ENCODE data around the gene RAVER2. TPM values are rescaled to one million over a fixed set of nuclear protein-coding genes. Genes with fewer than 3 reads are reported as not detected.

The RAVER2 gene
- total and polyA plus RNA-seq, 2 experiments from 2014 or later = 7.8 to 24.6 TPM

- no peak overlapping the region for H3K4me3 Mint-ChIP-seq
- ATAC-seq = no peak
- peaks cover 8% of the 10 kb centered on the region; the same call in 2 of the 3 replicates for H3K4me1 Mint-ChIP-seq
- Histone ChIP-seq H3K79me2 (replicated peaks; ENCODE audit: insufficient read depth) (no peaks in the 10 kb centered on the region), H3F3A (replicated peaks; ENCODE audit: low read depth) (no peaks in the 10 kb centered on the region), H3K4me1 (ENCODE audit: insufficient read depth) (no peaks in the 10 kb centered on the region), H3K27ac (ENCODE audit: low read depth) (no peak overlapping the region), H3K9me2 (ENCODE audit: insufficient read depth) (no peaks in the 10 kb centered on the region), H4K20me1 (replicated peaks; ENCODE audit: insufficient read depth) (no peaks in the 10 kb centered on the region), H2AFZ (no peak overlapping the region), H3K27me3 (ENCODE audit: insufficient read depth) (no peaks in the 10 kb centered on the region), H3K4me2 (no peak overlapping the region), H3K36me3 (ENCODE audit: insufficient read depth) (no peaks in the 10 kb centered on the region; the same call in none of the 2 replicates), H3K4me3 (no peak overlapping the region)
- no peak for DNase-seq (ENCODE audit: low spot score)
- H3K27me3 Mint-ChIP-seq (ENCODE audit: insufficient read depth, low read depth, poor library complexity) = no peaks in the 10 kb centered on the region
- peaks cover 15% of the 10 kb centered on the region for H3K36me3 Mint-ChIP-seq (ENCODE audit: low read depth)
- no peaks in the 10 kb centered on the region for H3K9me3 Mint-ChIP-seq
- no peak overlapping the region for H3K27ac Mint-ChIP-seq
- no peak for TF ChIP-seq CTCF (conservative IDR thresholded peaks at IDR 0.05; ENCODE audit: low read depth in 2 of 2)
- no peak for TF ChIP-seq JUNB (IDR thresholded peaks at IDR 0.05; ENCODE audit: unreplicated experiment)
- TF ChIP-seq ETS1 (IDR thresholded peaks at IDR 0.05) = no peak
- TF ChIP-seq, protein P1, sequence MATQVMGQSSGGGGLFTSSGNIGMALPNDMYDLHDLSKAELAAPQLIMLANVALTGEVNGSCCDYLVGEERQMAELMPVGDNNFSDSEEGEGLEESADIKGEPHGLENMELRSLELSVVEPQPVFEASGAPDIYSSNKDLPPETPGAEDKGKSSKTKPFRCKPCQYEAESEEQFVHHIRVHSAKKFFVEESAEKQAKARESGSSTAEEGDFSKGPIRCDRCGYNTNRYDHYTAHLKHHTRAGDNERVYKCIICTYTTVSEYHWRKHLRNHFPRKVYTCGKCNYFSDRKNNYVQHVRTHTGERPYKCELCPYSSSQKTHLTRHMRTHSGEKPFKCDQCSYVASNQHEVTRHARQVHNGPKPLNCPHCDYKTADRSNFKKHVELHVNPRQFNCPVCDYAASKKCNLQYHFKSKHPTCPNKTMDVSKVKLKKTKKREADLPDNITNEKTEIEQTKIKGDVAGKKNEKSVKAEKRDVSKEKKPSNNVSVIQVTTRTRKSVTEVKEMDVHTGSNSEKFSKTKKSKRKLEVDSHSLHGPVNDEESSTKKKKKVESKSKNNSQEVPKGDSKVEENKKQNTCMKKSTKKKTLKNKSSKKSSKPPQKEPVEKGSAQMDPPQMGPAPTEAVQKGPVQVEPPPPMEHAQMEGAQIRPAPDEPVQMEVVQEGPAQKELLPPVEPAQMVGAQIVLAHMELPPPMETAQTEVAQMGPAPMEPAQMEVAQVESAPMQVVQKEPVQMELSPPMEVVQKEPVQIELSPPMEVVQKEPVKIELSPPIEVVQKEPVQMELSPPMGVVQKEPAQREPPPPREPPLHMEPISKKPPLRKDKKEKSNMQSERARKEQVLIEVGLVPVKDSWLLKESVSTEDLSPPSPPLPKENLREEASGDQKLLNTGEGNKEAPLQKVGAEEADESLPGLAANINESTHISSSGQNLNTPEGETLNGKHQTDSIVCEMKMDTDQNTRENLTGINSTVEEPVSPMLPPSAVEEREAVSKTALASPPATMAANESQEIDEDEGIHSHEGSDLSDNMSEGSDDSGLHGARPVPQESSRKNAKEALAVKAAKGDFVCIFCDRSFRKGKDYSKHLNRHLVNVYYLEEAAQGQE (IDR thresholded peaks at IDR 0.05; ENCODE audit: unreplicated experiment) = no peak
- TF ChIP-seq ZNF114 (CRISPR knock-in tag; IDR thresholded peaks at IDR 0.05) = no peak
- TF ChIP-seq NANOG (IDR thresholded peaks at IDR 0.05; ENCODE audit: borderline replicate concordance) = no peak
- TF ChIP-seq ZNF331 (CRISPR knock-in tag; IDR thresholded peaks at IDR 0.05; ENCODE audit: low read depth) = no peak
These were observed 93.6 kb downstream of the RAVER2 start for GRCh38 chr1:64838486-64838885.

- Mint-ChIP-seq H3K36me3 (ENCODE audit: low read depth) (peaks cover 20% of the 10 kb centered on the region), H3K9me3 (no peaks in the 10 kb centered on the region), H3K27me3 (ENCODE audit: insufficient read depth, low read depth, poor library complexity) (no peaks in the 10 kb centered on the region), H3K27ac (no peak overlapping the region), H3K4me1 (peaks cover 8% of the 10 kb centered on the region; the same call in 2 of the 3 replicates), H3K4me3 (no peak overlapping the region)
- no peaks in the 10 kb centered on the region for H3K79me2 ChIP-seq (replicated peaks; ENCODE audit: insufficient read depth)
- no peak for DNase-seq (ENCODE audit: low spot score)
- H3K36me3 ChIP-seq (ENCODE audit: insufficient read depth) = no peaks in the 10 kb centered on the region; the same call in none of the 2 replicates
- no peak overlapping the region for H3K27ac ChIP-seq (ENCODE audit: low read depth)
- H3K4me3 ChIP-seq = no peak overlapping the region
- H4K20me1 ChIP-seq (replicated peaks; ENCODE audit: insufficient read depth) = no peaks in the 10 kb centered on the region
- no peaks in the 10 kb centered on the region for H3F3A ChIP-seq (replicated peaks; ENCODE audit: low read depth)
- no peaks in the 10 kb centered on the region for H3K27me3 ChIP-seq (ENCODE audit: insufficient read depth)
- H2AFZ ChIP-seq = no peak overlapping the region
- no peak overlapping the region for H3K4me2 ChIP-seq
- H3K9me2 ChIP-seq (ENCODE audit: insufficient read depth) = no peaks in the 10 kb centered on the region
- no peaks in the 10 kb centered on the region for H3K4me1 ChIP-seq (ENCODE audit: insufficient read depth)
- no peak for ATAC-seq
- TF ChIP-seq STAT1 (IDR thresholded peaks at IDR 0.05; ENCODE audit: unreplicated experiment) = no peak
- TF ChIP-seq EZH2phosphoT487 (IDR thresholded peaks at IDR 0.05; ENCODE audit: unreplicated experiment) = no peak
- TF ChIP-seq CREB1 (CRISPR knock-in tag; IDR thresholded peaks at IDR 0.05; ENCODE audit: low read depth) = no peak
- no peak for TF ChIP-seq ZNF114 (CRISPR knock-in tag; IDR thresholded peaks at IDR 0.05)
- TF ChIP-seq POLR2AphosphoS5 (IDR thresholded peaks at IDR 0.05; ENCODE audit: low read depth) = no peak
These were observed 94.4 kb downstream of the RAVER2 start for GRCh38 chr1:64839261-64839660.

Data from GM23338 (cell line).